ENCODE measurements around the gene SRSF6.

DNA sequence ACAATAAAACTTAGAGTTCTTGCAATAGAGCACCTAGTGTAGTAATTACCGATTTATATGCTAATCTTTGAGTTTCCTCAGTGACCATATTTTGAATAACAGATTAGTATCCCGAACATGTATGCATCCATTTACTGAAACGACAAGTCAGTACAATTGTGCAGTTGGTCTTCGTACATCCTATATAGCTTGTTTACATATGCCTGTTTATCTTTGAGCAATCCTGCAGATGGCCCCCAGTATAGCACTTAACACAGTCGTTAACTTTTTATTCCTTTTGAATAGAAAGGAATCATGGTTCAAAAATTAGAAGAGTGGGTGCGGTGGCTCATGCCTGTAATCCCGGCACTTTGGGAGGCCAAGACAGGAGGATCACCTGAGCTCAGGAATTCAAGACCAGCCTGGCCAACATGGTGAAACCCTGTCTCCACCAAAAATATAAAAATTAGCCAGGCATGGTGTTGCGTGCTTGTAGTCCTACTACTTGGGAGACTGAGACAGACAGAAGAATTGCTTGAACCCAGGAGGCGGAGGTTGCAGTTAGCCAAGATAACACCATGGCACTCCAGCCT, 6.6 kb downstream of the SRSF6 start:
- TF ChIP-seq, protein P1, sequence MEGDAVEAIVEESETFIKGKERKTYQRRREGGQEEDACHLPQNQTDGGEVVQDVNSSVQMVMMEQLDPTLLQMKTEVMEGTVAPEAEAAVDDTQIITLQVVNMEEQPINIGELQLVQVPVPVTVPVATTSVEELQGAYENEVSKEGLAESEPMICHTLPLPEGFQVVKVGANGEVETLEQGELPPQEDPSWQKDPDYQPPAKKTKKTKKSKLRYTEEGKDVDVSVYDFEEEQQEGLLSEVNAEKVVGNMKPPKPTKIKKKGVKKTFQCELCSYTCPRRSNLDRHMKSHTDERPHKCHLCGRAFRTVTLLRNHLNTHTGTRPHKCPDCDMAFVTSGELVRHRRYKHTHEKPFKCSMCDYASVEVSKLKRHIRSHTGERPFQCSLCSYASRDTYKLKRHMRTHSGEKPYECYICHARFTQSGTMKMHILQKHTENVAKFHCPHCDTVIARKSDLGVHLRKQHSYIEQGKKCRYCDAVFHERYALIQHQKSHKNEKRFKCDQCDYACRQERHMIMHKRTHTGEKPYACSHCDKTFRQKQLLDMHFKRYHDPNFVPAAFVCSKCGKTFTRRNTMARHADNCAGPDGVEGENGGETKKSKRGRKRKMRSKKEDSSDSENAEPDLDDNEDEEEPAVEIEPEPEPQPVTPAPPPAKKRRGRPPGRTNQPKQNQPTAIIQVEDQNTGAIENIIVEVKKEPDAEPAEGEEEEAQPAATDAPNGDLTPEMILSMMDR (conservative IDR thresholded peaks at IDR 0.05) = no peak
- no peak for TF ChIP-seq ZFX (IDR thresholded peaks at IDR 0.05)

All from C4-2B (cell line).